ENCODE results near the gene ESAM.
"Not testable (repeated sequence)": the region's sequence is repeated elsewhere in the genome, so short reads cannot be mapped to it uniquely, and the experiment has no call there.

The ESAM gene

DNA sequence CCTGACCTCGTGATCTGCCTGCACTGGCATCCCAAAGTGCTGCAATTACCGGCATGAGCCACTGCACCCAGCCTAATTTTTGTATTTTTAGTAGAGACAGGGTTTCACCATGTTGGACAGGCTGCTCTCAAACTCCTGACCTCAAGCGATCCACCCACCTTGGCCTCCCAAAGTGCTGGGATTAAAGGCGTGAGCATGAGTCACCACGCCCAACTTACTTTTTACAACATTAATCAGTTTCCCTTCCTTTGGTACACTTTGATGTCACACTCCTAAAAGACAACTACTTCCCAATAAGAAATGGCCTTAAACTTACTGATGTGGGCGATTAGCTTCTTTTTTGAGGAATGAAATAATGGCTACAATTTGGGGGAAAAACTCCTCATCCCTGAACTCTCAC, 8.9 kb upstream of the ESAM start:
- not testable (repeated sequence) for DNase-seq

DNA sequence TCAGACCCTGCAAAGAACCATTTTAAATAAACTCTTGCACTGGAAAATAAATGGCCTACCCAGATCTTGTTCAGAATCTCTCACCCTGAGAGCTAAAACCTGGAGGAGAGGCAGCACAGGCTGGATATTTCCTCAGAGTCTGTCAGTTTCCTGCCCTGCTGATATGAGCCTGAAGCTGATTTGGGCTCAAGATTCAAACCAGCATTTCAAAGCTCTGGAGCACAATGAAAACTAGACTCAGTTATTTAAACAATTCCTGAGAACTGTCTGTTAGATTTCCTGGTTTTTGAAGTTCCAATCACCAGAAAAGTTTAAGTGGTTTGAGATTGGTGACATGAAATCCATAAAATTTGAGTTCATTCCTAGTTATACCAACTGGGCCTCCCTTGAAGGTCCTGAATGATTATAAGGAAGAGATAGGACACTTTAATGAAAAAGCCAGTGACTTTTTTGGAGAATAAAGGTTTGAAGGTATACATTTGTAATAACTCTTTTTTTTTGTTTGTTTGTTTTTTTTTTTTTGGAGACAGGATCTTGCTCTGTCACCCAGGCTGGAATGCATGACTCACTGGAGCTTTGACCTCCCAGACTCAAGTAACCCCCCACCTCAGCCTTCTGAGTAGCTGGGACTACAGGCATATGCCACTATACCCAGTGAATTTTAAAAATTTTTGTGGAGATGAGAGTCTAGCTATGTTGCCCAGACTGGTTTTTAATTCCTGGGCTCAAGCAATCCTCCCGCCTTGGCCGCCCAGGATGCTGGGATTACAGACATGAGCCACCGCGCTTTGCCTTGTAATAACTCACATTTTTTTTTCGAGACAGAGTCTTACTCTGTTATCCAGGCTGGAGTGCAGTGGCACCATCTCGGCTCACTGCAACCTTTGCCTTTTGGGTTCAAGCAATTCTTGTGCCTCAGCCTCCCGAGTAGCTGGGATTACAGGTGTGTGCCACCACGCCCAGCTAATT, 8.0 kb upstream of the ESAM start:
- no peak for DNase-seq

- DNase-seq: no peak
These were observed 6.8 kb upstream of the ESAM start for GRCh38 chr11:124768914-124769313.

DNA sequence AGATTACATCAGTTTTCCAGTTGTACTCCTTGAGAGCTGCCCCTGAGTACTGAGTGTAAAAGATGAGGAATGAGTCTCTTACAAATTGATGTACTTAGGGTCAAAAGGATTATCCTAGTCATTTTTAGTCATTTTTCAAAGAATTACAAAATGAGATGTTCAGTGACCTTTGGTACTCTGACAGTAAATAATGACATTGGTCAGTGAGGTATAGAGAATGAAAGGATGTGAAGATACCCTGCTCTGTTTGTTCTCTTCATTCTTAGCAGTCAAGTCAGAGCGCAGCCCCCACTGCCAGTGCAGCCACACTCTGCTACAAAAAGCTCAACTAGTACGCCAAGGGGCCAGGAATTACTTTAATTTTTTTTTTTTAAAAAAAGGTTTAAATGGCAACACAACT, 4.1 kb upstream of the ESAM start:
- no peak for DNase-seq

DNA sequence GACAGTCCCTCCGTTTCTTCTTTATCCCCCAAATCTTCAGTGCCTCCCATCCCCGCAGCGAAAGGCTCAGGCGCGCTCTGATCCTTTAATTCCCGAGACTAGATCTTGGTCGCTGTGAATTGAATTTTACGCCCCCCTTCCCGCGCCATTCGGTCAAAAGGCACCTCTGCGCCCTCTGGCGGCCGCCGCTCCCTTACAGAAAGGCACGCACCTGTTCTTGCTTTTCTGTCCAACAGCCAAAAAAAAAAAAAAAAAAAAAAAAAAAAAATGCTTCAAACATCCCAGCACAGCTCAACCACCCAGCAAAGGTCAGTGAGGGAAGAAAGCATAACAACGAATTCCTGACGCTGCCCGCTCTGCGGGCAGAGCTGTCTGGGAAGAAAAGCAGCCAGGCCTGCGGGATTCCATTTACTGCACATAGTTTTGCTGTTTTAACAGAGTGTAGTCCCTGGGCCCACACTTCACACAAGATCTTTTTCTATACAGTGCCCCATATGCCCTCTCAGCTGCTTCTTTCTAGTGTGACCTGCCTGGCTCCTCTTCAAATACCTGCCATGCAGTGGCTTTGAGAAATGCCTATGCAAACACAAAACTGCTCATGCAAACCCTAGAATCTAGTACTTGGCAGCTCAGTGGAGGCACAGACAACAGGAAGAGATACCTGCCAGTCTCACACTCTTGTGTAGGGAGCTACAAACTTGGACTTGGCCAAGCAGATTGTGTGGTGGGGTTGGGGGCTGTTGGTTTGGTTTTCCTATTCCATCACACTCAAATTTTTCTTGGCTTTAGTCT, 1.3 kb upstream of the ESAM start:
- peak; percentile 80 for DNase-seq

- no peak for DNase-seq
These were observed 600 bp upstream of the ESAM start for GRCh38 chr11:124762624-124763155.

GRCh38 chr11:124761301-124762104, 587 bp downstream of the ESAM start:
- no peak for DNase-seq

- no peak for DNase-seq
These were observed 1.3 kb downstream of the ESAM start for GRCh38 chr11:124760806-124761205.

GRCh38 chr11:124760205-124760652, 1.9 kb downstream of the ESAM start:
- DNase-seq: no peak

- DNase-seq: no peak
These were observed 2.6 kb downstream of the ESAM start for GRCh38 chr11:124759266-124760204.

GRCh38 chr11:124758355-124759265, 3.5 kb downstream of the ESAM start:
- DNase-seq: peak; percentile 75

GRCh38 chr11:124757320-124757719, 4.8 kb downstream of the ESAM start:
- DNase-seq: no peak

GRCh38 chr11:124756753-124757227, 5.3 kb downstream of the ESAM start:
- no peak for DNase-seq

DNA sequence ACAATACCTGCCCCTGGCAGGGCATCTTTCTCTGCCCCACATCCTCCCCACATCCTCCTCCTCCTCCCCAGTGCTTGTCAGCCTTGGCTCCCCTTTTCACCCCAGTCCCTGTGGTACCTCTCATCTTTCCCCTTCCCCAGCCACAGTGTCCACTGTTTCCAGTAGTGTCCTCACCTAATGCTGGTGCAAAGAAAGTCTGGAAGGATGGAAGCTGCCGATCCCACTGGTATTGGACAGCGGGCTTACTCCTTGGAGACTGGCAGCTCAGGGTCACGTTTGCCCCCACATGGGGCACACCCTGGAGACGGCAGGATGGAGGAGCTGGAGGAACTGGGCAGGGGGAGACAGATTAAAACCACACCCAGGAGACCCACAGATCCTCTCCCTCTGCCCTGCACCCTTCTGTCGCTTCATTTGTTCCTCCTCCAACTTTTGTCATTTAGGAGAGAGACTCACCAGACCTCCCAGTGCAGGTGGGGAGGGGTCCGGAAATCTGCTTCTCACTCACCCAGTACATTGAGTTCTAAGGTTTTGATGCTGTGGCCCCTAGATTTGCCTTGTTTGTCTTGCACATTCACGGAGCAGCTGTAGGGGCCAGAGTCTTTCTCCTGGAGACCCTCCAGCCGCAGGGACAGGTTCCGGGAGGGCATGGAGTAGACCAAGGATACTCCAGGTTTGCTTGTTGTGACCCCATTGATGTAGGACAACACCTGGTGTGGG, 5.9 kb downstream of the ESAM start:
- no peak for DNase-seq

GRCh38 chr11:124754710-124755109, 7.4 kb downstream of the ESAM start:
- DNase-seq: no peak

DNA sequence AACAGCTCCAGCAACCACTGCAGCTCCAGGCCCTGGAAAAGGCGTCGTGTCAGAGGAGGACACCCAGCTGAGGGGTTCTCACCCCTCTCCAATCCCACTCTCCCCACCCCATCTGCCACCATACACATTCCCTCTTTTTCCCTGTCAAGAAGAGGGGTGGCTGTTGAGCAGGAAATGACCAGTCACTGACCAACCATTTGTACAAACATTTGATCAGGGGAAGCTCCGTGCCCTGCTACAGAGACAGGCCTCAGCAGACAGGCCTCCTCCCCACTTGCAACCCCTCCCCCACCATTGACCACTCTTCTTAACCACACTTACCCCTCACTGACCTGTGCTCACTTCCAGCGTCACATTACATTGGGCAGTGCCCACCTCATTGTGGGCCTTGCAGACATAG, 7.8 kb downstream of the ESAM start:
- DNase-seq: no peak

DNA sequence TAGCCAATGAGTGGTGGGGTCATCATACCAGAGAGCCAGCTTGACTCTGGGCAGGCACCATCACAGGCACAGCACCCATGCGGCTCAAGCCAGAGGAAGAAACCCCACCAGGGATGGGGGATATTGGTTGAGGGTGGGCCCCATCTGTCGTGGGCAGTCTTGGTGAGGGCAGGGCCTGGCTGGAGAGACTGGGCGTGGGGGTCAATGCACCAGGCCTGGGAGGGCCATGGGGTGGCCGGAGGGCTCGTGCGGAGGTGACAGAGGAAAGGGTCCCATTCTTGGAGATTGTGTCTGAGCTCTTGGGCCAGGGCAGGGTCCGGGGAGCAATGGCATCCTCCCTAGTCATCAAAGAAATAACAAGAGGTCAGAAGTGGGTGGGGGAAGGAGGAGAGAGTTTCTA, 8.5 kb downstream of the ESAM start:
- no peak for DNase-seq

- no peak for DNase-seq
These were observed 8.9 kb downstream of the ESAM start for GRCh38 chr11:124753205-124753604.

DNA sequence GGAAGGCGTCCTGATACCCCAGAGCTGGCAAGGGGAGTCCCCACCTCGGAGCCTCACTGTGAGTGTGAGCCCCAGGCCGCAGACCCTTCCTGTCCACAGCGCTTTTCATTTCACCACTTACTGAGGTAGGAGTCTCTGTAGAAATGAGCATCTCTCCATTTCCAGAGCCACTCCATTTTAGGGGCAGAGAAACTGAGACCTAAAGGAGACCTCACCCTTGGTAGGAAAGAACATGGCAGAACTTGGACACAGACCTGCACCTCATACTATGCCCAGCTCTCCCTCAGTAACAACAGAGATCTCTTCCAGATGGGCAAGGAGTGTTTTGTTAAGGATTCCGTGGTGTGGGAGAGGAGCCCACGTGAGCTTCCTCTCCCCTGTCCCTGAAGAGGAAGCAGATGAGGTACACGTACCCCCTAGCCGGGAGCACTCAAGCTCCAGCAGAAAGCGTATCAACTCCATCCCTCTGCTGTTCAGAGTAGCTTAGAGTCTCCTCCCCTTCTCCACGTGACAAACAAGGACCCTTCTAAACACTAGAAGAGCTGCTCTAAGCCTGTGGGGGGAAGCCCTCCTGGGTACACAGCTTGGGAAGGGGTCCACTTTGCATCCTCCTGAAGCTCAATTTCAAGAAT, 9.5 kb downstream of the ESAM start:
- DNase-seq: no peak
